HepG2 (cell line): Measurements from ENCODE around the gene SLC13A3. TPM values are rescaled to one million over a fixed set of nuclear protein-coding genes. Genes with fewer than 3 reads are reported as not detected.
A peak's percentile ranks its signal among the peaks of the same experiment; 100 is the strongest.

Experiments used
- BRF2 ChIP-seq: sonication (generic); formaldehyde crosslinking; IDR thresholded peaks from 2 replicates; pipeline ENCODE4 v1.8.1; 2022; ENCODE audit warnings: mild to moderate bottlenecking, missing genetic modification reagents
- CEBPZ ChIP-seq: IDR thresholded peaks from 2 replicates; pipeline ENCODE4 v1.6.1; 2012; ENCODE audit warnings: low read length, improper control_type of control experiment
- FOSL1 ChIP-seq: sonication (generic); formaldehyde crosslinking; IDR thresholded peaks from 2 replicates; pipeline ENCODE4 v1.9.0; 2021; ENCODE audit warnings: missing genetic modification reagents, borderline replicate concordance
- HMG20A ChIP-seq: IDR thresholded peaks from 2 replicates; pipeline ENCODE4 v1.6.1; 2016; ENCODE audit warnings: borderline replicate concordance
- HNRNPL ChIP-seq: fragments of 200-400 bp; formaldehyde crosslinking; IDR thresholded peaks from 2 replicates; pipeline ENCODE4 v1.6.1; 2017; ENCODE audit warnings: mild to moderate bottlenecking, low read depth, low read length
- MBNL3 ChIP-seq: fragments of 250-450 bp; sonication (Bioruptor Pico); conservative IDR thresholded peaks from 2 replicates; pipeline ENCODE4 v1.8.0; 2022; ENCODE audit warnings: mild to moderate bottlenecking, inconsistent platforms
- MYC ChIP-seq: sonication (generic); formaldehyde crosslinking; IDR thresholded peaks from 2 replicates; pipeline ENCODE4 v1.9.0; 2021; ENCODE audit warnings: missing genetic modification reagents, borderline replicate concordance
- MYNN ChIP-seq: sonication (generic); formaldehyde crosslinking; IDR thresholded peaks from 2 replicates; pipeline ENCODE4 v1.4.0; 2020; ENCODE audit warnings: mild to moderate bottlenecking, low read depth, missing genetic modification reagents
- PAWR ChIP-seq: sonication (generic); formaldehyde crosslinking; IDR thresholded peaks from 2 replicates; pipeline ENCODE4 v1.4.0; 2020; ENCODE audit warnings: missing genetic modification reagents, mild to moderate bottlenecking, borderline replicate concordance
- PHB2 ChIP-seq: fragments of 450-650 bp; IDR thresholded peaks from 2 replicates; pipeline ENCODE4 v1.6.1; 2018; ENCODE audit not compliant: partially characterized antibody
- SIN3A ChIP-seq: IDR thresholded peaks from 2 replicates; pipeline ENCODE4 v1.6.1; 2011; ENCODE audit warnings: low read depth, mild to moderate bottlenecking, control low read depth, low read length, borderline replicate concordance
- TBX2 ChIP-seq: sonication (generic); formaldehyde crosslinking; IDR thresholded peaks from 2 replicates; pipeline ENCODE4 v1.5.0; 2020; ENCODE audit warnings: missing genetic modification reagents, mild to moderate bottlenecking, borderline replicate concordance
- ZNF205 ChIP-seq: IDR thresholded peaks from 2 replicates; pipeline ENCODE4 v1.6.1; 2018; ENCODE audit warnings: missing biosample characterization, missing genetic modification reagents
- ZNF232 ChIP-seq: sonication (generic); formaldehyde crosslinking; IDR thresholded peaks from 2 replicates; pipeline ENCODE4 v1.4.0; 2020; ENCODE audit warnings: missing genetic modification reagents, borderline replicate concordance
- ZNF496 ChIP-seq: sonication (generic); formaldehyde crosslinking; IDR thresholded peaks from 2 replicates; pipeline ENCODE4 v1.8.1; 2023; ENCODE audit warnings: mild to moderate bottlenecking, moderate library complexity, missing genetic modification reagents; ENCODE audit not compliant: insufficient replicate concordance
- ZNF501 ChIP-seq: sonication (generic); formaldehyde crosslinking; IDR thresholded peaks from 2 replicates; pipeline ENCODE4 v1.5.1; 2020; ENCODE audit warnings: mild to moderate bottlenecking, moderate library complexity, missing genetic modification reagents
- ZNF513 ChIP-seq: sonication (generic); formaldehyde crosslinking; conservative IDR thresholded peaks from 2 replicates; pipeline ENCODE4 v1.5.0; 2020; ENCODE audit warnings: missing genetic modification reagents
- ZNF724P ChIP-seq: sonication (generic); formaldehyde crosslinking; IDR thresholded peaks from 2 replicates; pipeline ENCODE4 v1.8.0; 2022; ENCODE audit warnings: missing genetic modification reagents, borderline replicate concordance
- ZNF740 ChIP-seq: sonication (generic); formaldehyde crosslinking; IDR thresholded peaks from 2 replicates; pipeline ENCODE4 v1.4.0; 2020; ENCODE audit warnings: missing genetic modification reagents
- ZNF792 ChIP-seq: IDR thresholded peaks from 2 replicates; pipeline ENCODE4 v1.6.1; 2016
- polyA plus RNA-seq, 8 experiments: library from polyadenylated mRNA; depleted of rRNA in 3 of 8; stranded (reverse) in 7 of 8; unstranded in 1 of 8; fragments of >200 nt; fragmentation: Illumina TruSeq in 4 of 8; extraction: Trizol in 4 of 8; gene quantifications; 2 replicates each; pipeline versions ENCODE4 v1.2.1 to v1.2.3, GENCODE V29; 2011 to 2016; ENCODE audit warnings: low read depth in 4 of 8, missing spikeins in 1 of 8, mixed read lengths in 1 of 8; ENCODE audit not compliant: insufficient read depth in 1 of 8
- total RNA-seq, 5 experiments: library from RNA; depleted of rRNA; stranded (reverse); fragments of >200 nt; fragmentation: Illumina TruSeq; extraction: Trizol; gene quantifications; 2 replicates each; pipeline ENCODE4 v1.2.3, GENCODE V29; 2016; ENCODE audit warnings: low read depth in 1 of 5

SLC13A3 gene
- total and polyA plus RNA-seq, 2 of the 13 experiments (the other 11 are each of a cell fraction or from before 2014, with no cell fraction given), result 66.5 to 76.0 TPM

- peak; percentile 98 for TF ChIP-seq BRF2 (CRISPR knock-in tag)
- TF ChIP-seq ZNF740 (CRISPR knock-in tag), result peak; percentile 84; the same call in 1 of the 2 replicates
- TF ChIP-seq CEBPZ, result no peak
- TF ChIP-seq ZNF513 (CRISPR knock-in tag), result no peak
- no peak for TF ChIP-seq PAWR (CRISPR knock-in tag)
- no peak for TF ChIP-seq PHB2
- peak; percentile 86; the same call in 1 of the 2 replicates for TF ChIP-seq ZNF724P (CRISPR knock-in tag)
- TF ChIP-seq SIN3A, result 0 out of 2 replicates have a peak, but pooled peaks have one; percentile 44
- peak; percentile 98 for TF ChIP-seq TBX2 (CRISPR knock-in tag)
- TF ChIP-seq HMG20A (CRISPR knock-in tag), result peak; percentile 100
- peak; percentile 92; the same call in 1 of the 2 replicates for TF ChIP-seq MYC (CRISPR knock-in tag)
- TF ChIP-seq MYNN (CRISPR knock-in tag), result peak; percentile 92; the same call in 1 of the 2 replicates
- TF ChIP-seq ZNF501, result peak; percentile 94
- peak; percentile 99 for TF ChIP-seq ZNF792 (CRISPR knock-in tag)
- peak; percentile 83; the same call in 1 of the 2 replicates for TF ChIP-seq FOSL1 (CRISPR knock-in tag)
- no peak for TF ChIP-seq MBNL3 (CRISPR knock-in tag)
- TF ChIP-seq ZNF496 (CRISPR knock-in tag), result no peak
- TF ChIP-seq HNRNPL, result 0 out of 2 replicates have a peak, but pooled peaks have one; percentile 48
- peak; percentile 96 for TF ChIP-seq ZNF205 (CRISPR knock-in tag)
- TF ChIP-seq ZNF232, result peak; percentile 97; the same call in 1 of the 2 replicates
Measured at GRCh38 chr20:46666818-46667515, 15.7 kb upstream of the SLC13A3 start (continued).
